Liver (tissue), 3 donors: ENCODE results near the gene CACNA1F.

ENCODE experiments used
- FOXA1 ChIP-seq: IDR thresholded peaks from 2 replicates; pipeline ENCODE4 v1.6.1; 2016; ENCODE audit warnings: antibody characterized with exemption
- JUND ChIP-seq, 2 donors: IDR thresholded peaks; 2 replicates each; pipeline ENCODE4 v1.6.1; 2016; ENCODE audit warnings: antibody characterized with exemption in 2 of 2
- RAD21 ChIP-seq, 2 donors: IDR thresholded peaks; 2 replicates each; pipeline ENCODE4 v1.6.1; 2016; ENCODE audit warnings: antibody characterized with exemption in 2 of 2, mild to moderate bottlenecking in 2 of 2
- TAF1 ChIP-seq: conservative IDR thresholded peaks from 2 replicates; pipeline ENCODE4 v1.6.1; 2016; ENCODE audit warnings: antibody characterized with exemption, mild to moderate bottlenecking
- TF ChIP-seq, protein P1 (sequence below): IDR thresholded peaks from 2 replicates; pipeline ENCODE4 v1.6.1; 2016; ENCODE audit warnings: antibody characterized with exemption
- TF ChIP-seq, protein P2 (sequence below): fragments of 150-350 bp; IDR thresholded peaks from 2 replicates; pipeline ENCODE4 v1.5.1; 2017; ENCODE audit warnings: improper control_type of control experiment, low read depth, low read length; ENCODE audit not compliant: missing input control
- TF ChIP-seq, protein P3 (sequence below): IDR thresholded peaks from 2 replicates; pipeline ENCODE4 v1.6.1; 2016; ENCODE audit warnings: antibody characterized with exemption
- TF ChIP-seq, protein P4 (sequence below): IDR thresholded peaks from 2 replicates; pipeline ENCODE4 v1.6.1; 2016; ENCODE audit warnings: antibody characterized with exemption, mild to moderate bottlenecking
- TF ChIP-seq, protein P5 (sequence below): IDR thresholded peaks from 2 replicates; pipeline ENCODE4 v1.6.1; 2016; ENCODE audit warnings: antibody characterized with exemption
- donor health status: healthy.
- donor health status: healthy.

DNA sequence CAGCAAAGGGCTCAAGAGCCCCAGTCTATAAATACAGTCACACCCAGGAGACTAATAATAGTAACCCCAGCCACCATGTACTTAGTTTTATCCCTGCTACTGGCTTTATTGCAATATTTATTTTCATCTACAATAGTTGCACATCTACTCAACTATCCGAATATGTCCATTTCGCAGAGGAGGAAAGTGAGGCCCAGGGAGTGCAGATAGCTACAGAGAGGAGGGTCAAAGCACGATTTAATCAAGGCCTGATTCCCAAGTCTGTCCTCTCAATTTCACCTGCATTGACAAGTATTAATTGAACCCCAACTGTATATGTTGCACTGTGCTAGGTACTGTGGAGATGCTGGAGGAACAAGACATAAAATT, 65.4 kb downstream of the CACNA1F start:
- TF ChIP-seq, protein P1, sequence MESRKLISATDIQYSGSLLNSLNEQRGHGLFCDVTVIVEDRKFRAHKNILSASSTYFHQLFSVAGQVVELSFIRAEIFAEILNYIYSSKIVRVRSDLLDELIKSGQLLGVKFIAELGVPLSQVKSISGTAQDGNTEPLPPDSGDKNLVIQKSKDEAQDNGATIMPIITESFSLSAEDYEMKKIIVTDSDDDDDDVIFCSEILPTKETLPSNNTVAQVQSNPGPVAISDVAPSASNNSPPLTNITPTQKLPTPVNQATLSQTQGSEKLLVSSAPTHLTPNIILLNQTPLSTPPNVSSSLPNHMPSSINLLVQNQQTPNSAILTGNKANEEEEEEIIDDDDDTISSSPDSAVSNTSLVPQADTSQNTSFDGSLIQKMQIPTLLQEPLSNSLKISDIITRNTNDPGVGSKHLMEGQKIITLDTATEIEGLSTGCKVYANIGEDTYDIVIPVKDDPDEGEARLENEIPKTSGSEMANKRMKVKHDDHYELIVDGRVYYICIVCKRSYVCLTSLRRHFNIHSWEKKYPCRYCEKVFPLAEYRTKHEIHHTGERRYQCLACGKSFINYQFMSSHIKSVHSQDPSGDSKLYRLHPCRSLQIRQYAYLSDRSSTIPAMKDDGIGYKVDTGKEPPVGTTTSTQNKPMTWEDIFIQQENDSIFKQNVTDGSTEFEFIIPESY: no peak
- TF ChIP-seq, protein P2, sequence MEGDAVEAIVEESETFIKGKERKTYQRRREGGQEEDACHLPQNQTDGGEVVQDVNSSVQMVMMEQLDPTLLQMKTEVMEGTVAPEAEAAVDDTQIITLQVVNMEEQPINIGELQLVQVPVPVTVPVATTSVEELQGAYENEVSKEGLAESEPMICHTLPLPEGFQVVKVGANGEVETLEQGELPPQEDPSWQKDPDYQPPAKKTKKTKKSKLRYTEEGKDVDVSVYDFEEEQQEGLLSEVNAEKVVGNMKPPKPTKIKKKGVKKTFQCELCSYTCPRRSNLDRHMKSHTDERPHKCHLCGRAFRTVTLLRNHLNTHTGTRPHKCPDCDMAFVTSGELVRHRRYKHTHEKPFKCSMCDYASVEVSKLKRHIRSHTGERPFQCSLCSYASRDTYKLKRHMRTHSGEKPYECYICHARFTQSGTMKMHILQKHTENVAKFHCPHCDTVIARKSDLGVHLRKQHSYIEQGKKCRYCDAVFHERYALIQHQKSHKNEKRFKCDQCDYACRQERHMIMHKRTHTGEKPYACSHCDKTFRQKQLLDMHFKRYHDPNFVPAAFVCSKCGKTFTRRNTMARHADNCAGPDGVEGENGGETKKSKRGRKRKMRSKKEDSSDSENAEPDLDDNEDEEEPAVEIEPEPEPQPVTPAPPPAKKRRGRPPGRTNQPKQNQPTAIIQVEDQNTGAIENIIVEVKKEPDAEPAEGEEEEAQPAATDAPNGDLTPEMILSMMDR: no peak
- TF ChIP-seq, protein P3, sequence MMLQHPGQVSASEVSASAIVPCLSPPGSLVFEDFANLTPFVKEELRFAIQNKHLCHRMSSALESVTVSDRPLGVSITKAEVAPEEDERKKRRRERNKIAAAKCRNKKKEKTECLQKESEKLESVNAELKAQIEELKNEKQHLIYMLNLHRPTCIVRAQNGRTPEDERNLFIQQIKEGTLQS: no peak
- TF ChIP-seq JUND (IDR thresholded peaks at IDR 0.05): no peak
- no peak for TF ChIP-seq FOXA1
- TF ChIP-seq, protein P4, sequence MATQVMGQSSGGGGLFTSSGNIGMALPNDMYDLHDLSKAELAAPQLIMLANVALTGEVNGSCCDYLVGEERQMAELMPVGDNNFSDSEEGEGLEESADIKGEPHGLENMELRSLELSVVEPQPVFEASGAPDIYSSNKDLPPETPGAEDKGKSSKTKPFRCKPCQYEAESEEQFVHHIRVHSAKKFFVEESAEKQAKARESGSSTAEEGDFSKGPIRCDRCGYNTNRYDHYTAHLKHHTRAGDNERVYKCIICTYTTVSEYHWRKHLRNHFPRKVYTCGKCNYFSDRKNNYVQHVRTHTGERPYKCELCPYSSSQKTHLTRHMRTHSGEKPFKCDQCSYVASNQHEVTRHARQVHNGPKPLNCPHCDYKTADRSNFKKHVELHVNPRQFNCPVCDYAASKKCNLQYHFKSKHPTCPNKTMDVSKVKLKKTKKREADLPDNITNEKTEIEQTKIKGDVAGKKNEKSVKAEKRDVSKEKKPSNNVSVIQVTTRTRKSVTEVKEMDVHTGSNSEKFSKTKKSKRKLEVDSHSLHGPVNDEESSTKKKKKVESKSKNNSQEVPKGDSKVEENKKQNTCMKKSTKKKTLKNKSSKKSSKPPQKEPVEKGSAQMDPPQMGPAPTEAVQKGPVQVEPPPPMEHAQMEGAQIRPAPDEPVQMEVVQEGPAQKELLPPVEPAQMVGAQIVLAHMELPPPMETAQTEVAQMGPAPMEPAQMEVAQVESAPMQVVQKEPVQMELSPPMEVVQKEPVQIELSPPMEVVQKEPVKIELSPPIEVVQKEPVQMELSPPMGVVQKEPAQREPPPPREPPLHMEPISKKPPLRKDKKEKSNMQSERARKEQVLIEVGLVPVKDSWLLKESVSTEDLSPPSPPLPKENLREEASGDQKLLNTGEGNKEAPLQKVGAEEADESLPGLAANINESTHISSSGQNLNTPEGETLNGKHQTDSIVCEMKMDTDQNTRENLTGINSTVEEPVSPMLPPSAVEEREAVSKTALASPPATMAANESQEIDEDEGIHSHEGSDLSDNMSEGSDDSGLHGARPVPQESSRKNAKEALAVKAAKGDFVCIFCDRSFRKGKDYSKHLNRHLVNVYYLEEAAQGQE: no peak
- no peak for TF ChIP-seq TAF1
- TF ChIP-seq, protein P5, sequence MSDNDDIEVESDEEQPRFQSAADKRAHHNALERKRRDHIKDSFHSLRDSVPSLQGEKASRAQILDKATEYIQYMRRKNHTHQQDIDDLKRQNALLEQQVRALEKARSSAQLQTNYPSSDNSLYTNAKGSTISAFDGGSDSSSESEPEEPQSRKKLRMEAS: no peak
- TF ChIP-seq RAD21 (IDR thresholded peaks at IDR 0.05): no peak
